Ascending aorta (tissue), 2 donors: ENCODE results near the gene FN1. TPM values are rescaled to one million over a fixed set of nuclear protein-coding genes. Genes with fewer than 3 reads are reported as not detected.

Experiments used
- DNase-seq, 2 donors: peaks; one replicate each; pipeline ENCODE4 v3.0.0-alpha.2; 2019; ENCODE audit warnings: low spot score in 2 of 2
- H3K27ac ChIP-seq, 2 donors: fragments of 200-600 bp; sonication (generic); one replicate each; pipeline ENCODE4 v1.5.1; 2016 to 2017; ENCODE audit warnings: mild to moderate bottlenecking in 1 of 2
- H3K27me3 ChIP-seq: fragments of 200-600 bp; sonication (generic); one replicate; pipeline ENCODE4 v1.5.1; 2017
- H3K36me3 ChIP-seq, 2 donors: fragments of 200-600 bp; sonication (generic); one replicate each; pipeline ENCODE4 v1.5.1; 2016
- H3K4me1 ChIP-seq, 2 donors: fragments of 200-600 bp; sonication (generic); one replicate each; pipeline ENCODE4 v1.5.1; 2016 to 2017; ENCODE audit warnings: mild to moderate bottlenecking in 1 of 2
- H3K4me3 ChIP-seq, 2 donors: fragments of 200-600 bp; sonication (generic); one replicate each; pipeline ENCODE4 v1.5.1; 2016 to 2017; ENCODE audit warnings: mild to moderate bottlenecking in 1 of 2
- H3K9me3 ChIP-seq, 2 donors: fragments of 200-600 bp; sonication (generic); one replicate each; pipeline ENCODE4 v1.5.1; 2016
- CTCF ChIP-seq, 3 experiments: fragments of 200-600 bp in 2 of 3; fragments of 450-650 bp in 1 of 3; sonication (generic) in 2 of 3; IDR thresholded peaks; one replicate each; pipeline ENCODE4 v1.5.1; 2016 to 2019; ENCODE audit warnings: antibody characterized with exemption in 3 of 3, mild to moderate bottlenecking in 1 of 3, moderate library complexity in 1 of 3
- intact Hi-C: fragments of 100-400 bp; cut with DNase I; formaldehyde crosslinking; loops from one replicate; pipeline ENCODE4 v1.15.1; 2023
- total RNA-seq: library from RNA; depleted of rRNA; stranded (reverse); fragments of >200 nt; gene quantifications from one replicate; pipeline ENCODE4 v1.1.0, GENCODE V29; 2016

Gene FN1
- total RNA-seq, 1 donor from 2014 or later = 5,098 TPM

DNA sequence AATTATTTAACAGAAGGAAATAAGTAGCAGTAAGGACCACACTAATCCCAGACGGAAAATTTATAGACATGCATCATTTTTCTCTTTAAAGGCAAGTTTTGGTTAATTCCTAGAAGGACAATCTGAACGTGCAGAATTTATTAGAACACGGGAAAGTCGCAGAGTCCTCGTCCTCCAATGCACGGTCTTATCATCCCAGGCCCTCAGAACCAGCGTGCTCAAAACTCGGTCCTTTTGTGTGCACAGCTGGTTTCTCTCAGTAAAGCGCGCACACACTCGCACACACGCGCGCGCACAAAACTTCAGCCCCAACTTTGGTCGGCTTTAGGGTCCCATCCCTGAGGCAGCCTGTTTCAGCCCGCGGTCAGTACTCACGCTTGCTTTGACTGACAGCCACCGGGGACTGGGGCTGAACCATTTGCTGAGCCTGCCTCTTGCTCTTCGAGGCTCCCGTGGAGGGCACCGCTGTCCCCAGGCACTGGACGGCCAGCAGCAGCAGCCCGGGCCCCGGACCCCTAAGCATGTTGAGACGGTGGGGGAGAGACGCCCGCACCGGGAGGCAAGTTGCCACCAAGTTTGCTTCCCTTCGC is 493 bp downstream of the FN1 start:
- no peak for TF ChIP-seq CTCF (IDR thresholded peaks at IDR 0.05)
- peak overlapping the region; percentile 82 to 88 for H3K27ac ChIP-seq
- DNase-seq = no peak
- intact Hi-C loops = loop anchor here (2.0 to 5.0 kb wide), 4 partner anchors 25 to 482 kb away; no protein-coding TSS in a partner anchor
- H3K36me3 ChIP-seq = peaks cover 8 to 28% of the 10 kb centered on the region in 2 donors
- no peaks in the 10 kb centered on the region for H3K27me3 ChIP-seq
- peak overlapping the region; percentile 80 for H3K4me3 ChIP-seq
- no peaks in the 10 kb centered on the region for H3K9me3 ChIP-seq
- peaks cover 12 to 20% of the 10 kb centered on the region in 2 donors for H3K4me1 ChIP-seq

DNA sequence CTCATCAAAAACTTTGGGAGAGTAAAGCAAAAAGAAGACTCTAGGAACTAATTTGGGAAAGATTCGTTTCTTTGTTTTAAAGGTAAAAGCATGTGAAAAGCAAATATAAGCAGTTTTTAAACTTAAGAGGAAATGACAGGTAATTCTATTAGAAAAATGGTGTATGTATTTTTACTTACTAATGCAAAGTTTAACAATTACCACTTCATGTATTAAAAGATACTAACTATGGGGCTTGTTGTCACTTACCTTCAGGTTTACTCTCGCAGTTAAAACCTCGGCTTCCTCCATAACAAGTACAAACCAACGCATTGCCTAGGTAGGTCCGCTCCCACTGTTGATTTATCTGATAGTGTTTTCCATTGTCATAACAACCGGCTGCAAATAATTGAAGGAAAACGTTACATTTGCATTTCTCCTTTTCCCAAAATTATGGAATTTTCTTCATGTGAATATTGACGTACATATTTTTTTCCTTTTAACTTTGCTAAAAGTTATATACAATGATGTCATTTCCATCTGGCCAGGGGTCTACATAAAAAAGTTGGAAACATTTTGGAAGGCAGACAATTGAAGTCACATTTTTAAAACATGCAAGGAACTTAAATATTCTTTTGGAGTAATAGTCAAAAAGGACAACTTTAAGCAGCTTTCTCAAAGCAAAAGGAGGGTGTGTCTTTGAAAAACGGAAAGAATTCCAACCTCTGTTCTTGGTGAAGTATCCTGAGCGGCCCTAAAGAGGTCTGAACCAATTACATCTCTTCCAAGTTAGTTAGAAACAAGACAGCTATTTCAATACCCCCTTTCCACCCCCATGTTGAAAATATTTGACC is 1.2 kb downstream of the FN1 start:
- H3K4me3 ChIP-seq = peak overlapping the region; percentile 80
- TF ChIP-seq CTCF (IDR thresholded peaks at IDR 0.05) = no peak
- peaks cover 7 to 25% of the 10 kb centered on the region in 2 donors for H3K4me1 ChIP-seq

GRCh38 chr2:215432759-215433594 is 2.9 kb downstream of the FN1 start:
- Histone ChIP-seq H3K27ac (peak overlapping the region; percentile 82 to 88), H3K4me1 (peaks cover 6 to 16% of the 10 kb centered on the region in 2 donors)
- no peak for DNase-seq

More for the DNA sequence above, 1.2 kb downstream of the FN1 start:
- Histone ChIP-seq H3K36me3 (peaks cover 15 to 35% of the 10 kb centered on the region in 2 donors), H3K9me3 (no peaks in the 10 kb centered on the region), H3K27ac (peak overlapping the region; percentile 82 to 88), H3K27me3 (no peaks in the 10 kb centered on the region)
- intact Hi-C loops = loop anchor here (2.0 to 5.0 kb wide), 4 partner anchors 24 to 483 kb away; no protein-coding TSS in a partner anchor
- DNase-seq = no peak

DNA sequence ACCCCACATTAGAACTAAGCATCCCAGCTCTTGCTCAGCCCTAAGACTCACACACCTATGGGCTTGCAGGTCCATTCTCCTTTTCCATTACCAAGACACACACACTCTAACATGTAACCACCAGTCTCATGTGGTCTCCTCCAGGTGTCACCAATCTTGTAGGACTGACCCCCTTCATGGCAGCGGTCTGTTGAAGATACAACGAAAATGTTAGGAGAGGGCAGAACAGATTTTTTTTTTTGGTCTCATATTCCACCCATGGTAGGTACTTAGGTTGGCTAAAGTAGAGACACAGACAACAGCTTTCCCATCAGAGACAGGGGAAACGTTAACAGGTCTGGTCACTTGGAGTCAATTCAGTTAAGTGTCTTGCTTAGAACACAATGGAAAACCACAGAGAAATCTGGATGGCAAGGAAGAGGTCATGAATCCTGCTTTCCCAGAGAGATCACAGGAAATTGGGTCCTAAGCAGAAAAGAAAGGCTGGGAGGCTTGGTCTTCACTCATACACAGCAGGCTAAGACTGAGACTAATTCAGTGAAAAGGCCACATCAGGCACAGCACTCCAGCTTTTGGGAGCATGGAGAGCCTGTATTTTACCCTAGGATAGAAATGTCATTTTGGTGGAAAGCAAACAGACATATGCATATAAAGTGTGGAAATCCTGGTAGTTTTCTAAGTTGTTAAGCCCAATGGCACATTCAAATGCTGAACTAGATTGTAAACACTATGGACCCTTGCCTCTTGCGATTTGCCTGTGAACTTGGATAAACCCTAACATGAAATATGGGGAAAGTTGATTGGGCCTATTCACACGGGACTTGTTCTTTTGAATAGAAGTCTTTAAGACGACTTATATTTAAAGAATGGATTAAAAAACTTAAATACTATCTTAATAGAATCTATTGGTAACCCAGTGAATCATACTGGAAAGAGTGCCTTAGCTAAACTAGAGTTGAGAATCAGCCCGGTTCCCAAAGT is 3.8 kb downstream of the FN1 start:
- no peak for TF ChIP-seq CTCF (IDR thresholded peaks at IDR 0.05)
- no peak for DNase-seq
- intact Hi-C loops = no loop called here
- Histone ChIP-seq H3K4me3 (peak overlapping the region; percentile 80), H3K27me3 (no peaks in the 10 kb centered on the region), H3K36me3 (peaks cover 32 to 61% of the 10 kb centered on the region in 2 donors), H3K9me3 (no peaks in the 10 kb centered on the region), H3K27ac (peak overlapping the region; percentile 82 to 88), H3K4me1 (peaks cover 8 to 16% of the 10 kb centered on the region in 2 donors)

More at GRCh38 chr2:215432759-215433594, 2.9 kb downstream of the FN1 start:
- TF ChIP-seq CTCF (IDR thresholded peaks at IDR 0.05) = no peak
- peak overlapping the region; percentile 80 for H3K4me3 ChIP-seq
- intact Hi-C loops = no loop called here
- H3K9me3 ChIP-seq = no peaks in the 10 kb centered on the region
- H3K27me3 ChIP-seq = no peaks in the 10 kb centered on the region
- H3K36me3 ChIP-seq = peaks cover 26 to 52% of the 10 kb centered on the region in 2 donors
